ENCODE data around the gene CRYGC. TPM values are rescaled to one million over a fixed set of nuclear protein-coding genes. Genes with fewer than 3 reads are reported as not detected.
"Not testable (repeated sequence)": the region's sequence is repeated elsewhere in the genome, so short reads cannot be mapped to it uniquely, and the experiment has no call there.

CRYGC gene
- total RNA-seq, 1 experiment from 2014 or later, result not detected

DNA sequence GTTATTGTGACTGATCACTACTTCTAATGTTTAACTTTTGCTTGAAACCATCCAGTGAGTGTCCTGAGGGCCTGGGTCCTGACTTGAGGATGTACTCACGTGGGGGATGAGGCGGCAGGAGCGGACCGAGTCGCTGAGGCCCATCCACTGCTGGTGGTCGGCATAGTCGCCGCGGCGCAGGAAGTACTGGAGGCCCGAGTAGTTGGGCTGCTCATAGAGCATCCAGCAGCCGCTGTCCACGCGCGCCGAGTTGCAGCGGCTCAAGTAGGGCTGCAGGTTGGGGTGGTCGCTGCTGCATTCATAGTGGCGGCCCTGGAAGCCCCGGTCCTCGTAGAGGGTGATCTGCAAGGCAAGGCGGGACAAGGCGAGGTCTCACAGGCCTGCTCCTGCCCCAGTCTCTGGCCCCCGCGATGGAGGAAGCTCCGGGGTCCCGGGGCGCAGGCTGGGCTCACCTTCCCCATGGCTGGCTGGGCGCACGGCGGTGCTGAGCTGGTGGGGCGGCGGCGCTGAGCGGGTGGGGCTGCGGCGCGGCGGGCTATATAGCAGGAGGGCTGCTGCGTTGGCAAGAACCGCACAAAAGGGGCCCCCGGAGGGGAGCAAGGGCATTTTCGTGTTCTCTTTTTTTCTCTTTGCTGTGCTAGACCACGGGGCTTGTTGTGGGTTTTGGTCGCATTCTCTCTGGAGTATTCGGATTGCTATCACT, 5.5 kb downstream of the CRYGC start, which contains the start of gene CRYGD:
Gene CRYGD (minus strand): TSS at position 512 of the 703 bp plus-strand sequence. CDS start 51 bp downstream, at position 461.
- H3K36me3 ChIP-seq (replicated peaks; ENCODE audit: control insufficient read depth, insufficient read depth, low read length); H3K27me3 ChIP-seq (ENCODE audit: control insufficient read depth, insufficient read depth, low read length); DNase-seq: not testable (repeated sequence)
- H3K4me3 ChIP-seq (ENCODE audit: insufficient read depth, low read depth, low read length), result peak within 1 kb of the TSS; percentile 37

DNA sequence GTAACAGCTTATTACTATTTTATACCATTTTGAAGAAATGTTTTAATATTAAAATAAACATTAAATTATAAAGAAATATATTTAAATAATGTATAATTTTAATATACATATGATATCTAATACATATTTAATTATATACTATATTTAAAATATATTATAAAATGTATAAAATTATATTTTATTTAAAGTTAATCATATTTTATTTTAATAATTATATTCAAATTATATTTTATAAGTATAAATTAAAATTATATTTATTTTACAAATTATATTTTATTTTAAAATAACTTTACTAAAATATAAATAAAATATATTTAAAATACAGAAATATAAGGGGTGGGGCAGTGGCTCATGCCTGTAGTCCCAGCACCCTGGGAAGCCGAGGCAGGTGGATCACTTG, 7.4 kb downstream of the CRYGC start:
- DNase-seq, result no peak
- H3K4me3 ChIP-seq (ENCODE audit: insufficient read depth, low read depth, low read length), result no peak overlapping the region
- no peaks in the 10 kb centered on the region for H3K36me3 ChIP-seq (replicated peaks; ENCODE audit: control insufficient read depth, insufficient read depth, low read length)
- H3K27me3 ChIP-seq (ENCODE audit: control insufficient read depth, insufficient read depth, low read length), result no peaks in the 10 kb centered on the region; the same call in 1 of the 2 replicates

DNA sequence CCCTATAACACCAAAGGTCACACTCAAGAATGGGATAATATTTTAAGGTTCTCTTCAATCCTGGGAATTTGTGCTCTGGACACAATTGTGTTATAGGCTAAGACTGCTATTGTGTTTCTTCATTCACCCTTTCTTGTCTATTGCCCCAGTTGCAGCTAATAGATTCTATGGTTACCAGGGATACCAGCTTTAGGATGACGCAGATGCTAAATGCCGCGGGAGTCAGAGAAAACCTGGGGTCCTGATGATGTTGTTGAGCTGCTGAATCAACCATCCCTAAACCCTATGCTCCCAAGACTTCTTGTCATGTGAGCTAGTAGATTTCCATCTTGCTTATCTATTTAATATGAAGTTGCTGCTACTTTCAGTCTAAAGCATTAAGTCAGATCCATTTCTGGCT, 10.7 kb downstream of the CRYGC start:
- H3K27me3 ChIP-seq (ENCODE audit: control insufficient read depth, insufficient read depth, low read length), result no peaks in the 10 kb centered on the region; the same call in 1 of the 2 replicates
- no peaks in the 10 kb centered on the region for H3K36me3 ChIP-seq (replicated peaks; ENCODE audit: control insufficient read depth, insufficient read depth, low read length)
- no peak for DNase-seq
- no peak overlapping the region for H3K4me3 ChIP-seq (ENCODE audit: insufficient read depth, low read depth, low read length)

DNA sequence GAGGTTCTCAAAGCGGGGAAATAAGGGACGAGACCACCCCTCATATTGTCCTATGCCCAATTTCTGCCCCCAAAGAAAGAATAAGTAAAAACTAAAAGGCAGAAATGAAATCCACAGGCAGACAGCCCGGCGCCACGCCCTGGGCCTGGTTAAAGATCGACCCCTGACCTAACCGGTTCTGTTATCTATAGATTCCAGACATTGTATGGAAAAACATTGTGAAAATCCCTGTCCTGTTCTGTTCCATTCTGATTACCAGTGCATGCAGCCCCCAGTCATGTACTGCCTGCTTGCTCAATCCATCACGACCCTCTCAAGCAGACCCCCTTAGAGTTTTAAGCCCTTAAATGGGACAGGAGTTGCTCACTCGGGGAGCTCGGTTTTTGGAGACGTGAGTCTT, 12.2 kb downstream of the CRYGC start:
- H3K27me3 ChIP-seq (ENCODE audit: control insufficient read depth, insufficient read depth, low read length); DNase-seq: not testable (repeated sequence)

DNA sequence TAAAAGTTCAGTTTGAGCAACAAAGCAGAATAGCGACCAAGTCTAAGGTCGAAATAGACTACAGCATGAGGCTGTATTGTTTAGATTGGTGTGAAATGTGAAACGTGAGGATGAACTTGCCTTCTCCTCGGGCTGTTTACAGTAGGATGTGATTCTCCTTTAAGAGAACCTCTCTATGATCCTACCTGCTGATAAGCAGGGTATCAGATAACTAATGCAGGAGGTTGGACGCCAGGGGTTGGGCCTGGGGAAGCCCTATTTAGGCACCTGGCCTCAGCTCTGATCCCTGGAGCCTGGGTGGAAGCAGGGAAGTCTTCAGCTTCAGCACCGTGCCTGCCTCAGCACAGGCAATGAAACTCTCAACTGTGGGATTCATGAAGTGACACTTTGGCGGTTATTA, 16.7 kb downstream of the CRYGC start:
- Histone ChIP-seq H3K36me3 (replicated peaks; ENCODE audit: control insufficient read depth, insufficient read depth, low read length) (no peaks in the 10 kb centered on the region), H3K4me3 (ENCODE audit: insufficient read depth, low read depth, low read length) (no peak overlapping the region), H3K27me3 (ENCODE audit: control insufficient read depth, insufficient read depth, low read length) (no peaks in the 10 kb centered on the region)
- peak; percentile 82 for DNase-seq

More for the DNA sequence above, 12.2 kb downstream of the CRYGC start:
- not testable (repeated sequence) for H3K36me3 ChIP-seq (replicated peaks; ENCODE audit: control insufficient read depth, insufficient read depth, low read length); H3K4me3 ChIP-seq (ENCODE audit: insufficient read depth, low read depth, low read length)

DNA sequence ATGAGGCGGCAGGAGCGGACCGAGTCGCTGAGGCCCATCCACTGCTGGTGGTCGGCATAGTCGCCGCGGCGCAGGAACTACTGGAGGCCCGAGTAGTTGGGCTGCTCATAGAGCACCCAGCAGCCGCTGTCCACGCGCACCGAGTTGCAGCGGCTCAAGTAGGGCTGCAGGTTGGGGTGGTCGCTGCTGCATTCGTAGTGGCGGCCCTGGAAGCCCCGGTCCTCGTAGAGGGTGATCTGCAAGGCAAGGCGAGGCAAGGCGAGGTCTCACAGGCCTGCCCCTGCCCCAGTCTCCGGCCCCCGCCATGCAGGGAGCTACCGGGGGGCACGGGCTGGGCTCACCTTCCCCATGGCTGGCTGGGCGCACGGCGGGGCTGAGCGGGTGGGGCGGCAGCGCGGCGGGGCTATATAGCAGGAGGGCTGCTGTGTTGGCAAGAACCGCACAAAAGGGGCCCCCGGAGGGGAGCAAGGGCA, 17.3 kb downstream of the CRYGC start:
- not testable (repeated sequence) for H3K36me3 ChIP-seq (replicated peaks; ENCODE audit: control insufficient read depth, insufficient read depth, low read length); H3K27me3 ChIP-seq (ENCODE audit: control insufficient read depth, insufficient read depth, low read length)
- DNase-seq, result peak; percentile 59
- peak overlapping the region; percentile 12 for H3K4me3 ChIP-seq (ENCODE audit: insufficient read depth, low read depth, low read length)

DNA sequence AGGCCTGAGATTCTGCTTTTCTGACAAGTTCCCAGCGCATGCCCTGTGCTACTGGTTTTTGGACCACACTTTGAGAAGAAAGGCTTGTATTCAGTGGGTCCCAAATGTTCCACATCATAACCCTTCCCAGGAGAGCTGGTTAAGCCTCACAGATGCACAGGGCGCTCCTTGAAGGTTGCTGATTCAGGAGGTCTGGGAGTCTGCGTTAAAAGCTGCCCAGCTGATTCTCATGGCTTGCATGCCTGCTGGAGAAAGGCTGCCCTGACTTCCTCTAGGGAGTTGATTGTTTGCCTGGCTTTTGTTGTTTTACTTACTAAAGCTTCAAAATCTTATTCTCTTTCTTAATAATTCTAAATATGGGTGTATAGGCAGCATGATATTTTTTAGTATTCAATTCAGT, 26.0 kb downstream of the CRYGC start:
- Histone ChIP-seq H3K36me3 (replicated peaks; ENCODE audit: control insufficient read depth, insufficient read depth, low read length) (no peaks in the 10 kb centered on the region), H3K4me3 (ENCODE audit: insufficient read depth, low read depth, low read length) (no peak overlapping the region), H3K27me3 (ENCODE audit: control insufficient read depth, insufficient read depth, low read length) (no peaks in the 10 kb centered on the region)
- peak; percentile 35 for DNase-seq

DNA sequence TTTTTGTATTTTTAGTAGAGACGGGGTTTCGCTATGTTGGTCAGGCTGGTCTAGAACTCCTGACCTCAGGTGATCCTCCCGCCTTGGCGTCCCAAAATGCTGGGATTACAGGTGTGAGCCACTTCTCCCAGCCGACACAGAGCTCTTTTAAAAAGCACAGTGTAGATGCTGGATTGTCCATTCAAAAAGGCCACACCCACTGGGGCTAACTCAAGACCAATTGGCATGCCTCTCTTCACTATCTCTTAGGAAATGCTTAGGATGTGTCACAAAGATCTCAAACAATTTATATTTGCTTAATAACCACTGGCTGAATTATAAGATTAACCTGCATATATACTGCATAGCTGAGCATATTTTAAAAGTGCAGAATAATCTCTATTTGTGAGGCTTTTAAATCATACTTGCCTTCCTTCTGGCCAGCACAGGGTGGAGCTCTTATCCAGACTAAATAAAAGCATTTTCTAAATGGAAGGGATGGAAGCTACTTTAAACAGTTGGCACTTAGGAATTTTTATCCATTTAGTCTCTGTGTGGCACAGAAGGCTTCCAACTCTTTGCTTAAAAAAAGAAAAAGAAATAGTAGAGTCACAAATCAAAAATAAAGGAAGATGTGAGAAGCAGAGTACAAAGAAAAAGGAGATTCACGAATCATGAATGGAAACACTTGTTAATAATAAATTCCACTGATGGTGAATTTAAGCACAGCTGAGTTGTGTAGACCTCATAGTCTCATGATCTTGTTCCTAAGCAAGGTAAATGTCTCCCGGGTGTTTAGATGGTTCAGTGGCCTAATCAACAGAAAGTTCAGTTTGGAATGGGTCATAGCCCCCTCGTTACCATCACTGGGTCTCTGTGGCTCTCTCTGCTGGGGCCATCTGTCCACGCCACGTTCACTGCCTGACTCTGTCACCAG, 27.7 kb downstream of the CRYGC start:
- Histone ChIP-seq H3K36me3 (replicated peaks; ENCODE audit: control insufficient read depth, insufficient read depth, low read length) (no peaks in the 10 kb centered on the region), H3K27me3 (ENCODE audit: control insufficient read depth, insufficient read depth, low read length) (no peaks in the 10 kb centered on the region), H3K4me3 (ENCODE audit: insufficient read depth, low read depth, low read length) (no peak overlapping the region)
- DNase-seq, result peak; percentile 46

DNA sequence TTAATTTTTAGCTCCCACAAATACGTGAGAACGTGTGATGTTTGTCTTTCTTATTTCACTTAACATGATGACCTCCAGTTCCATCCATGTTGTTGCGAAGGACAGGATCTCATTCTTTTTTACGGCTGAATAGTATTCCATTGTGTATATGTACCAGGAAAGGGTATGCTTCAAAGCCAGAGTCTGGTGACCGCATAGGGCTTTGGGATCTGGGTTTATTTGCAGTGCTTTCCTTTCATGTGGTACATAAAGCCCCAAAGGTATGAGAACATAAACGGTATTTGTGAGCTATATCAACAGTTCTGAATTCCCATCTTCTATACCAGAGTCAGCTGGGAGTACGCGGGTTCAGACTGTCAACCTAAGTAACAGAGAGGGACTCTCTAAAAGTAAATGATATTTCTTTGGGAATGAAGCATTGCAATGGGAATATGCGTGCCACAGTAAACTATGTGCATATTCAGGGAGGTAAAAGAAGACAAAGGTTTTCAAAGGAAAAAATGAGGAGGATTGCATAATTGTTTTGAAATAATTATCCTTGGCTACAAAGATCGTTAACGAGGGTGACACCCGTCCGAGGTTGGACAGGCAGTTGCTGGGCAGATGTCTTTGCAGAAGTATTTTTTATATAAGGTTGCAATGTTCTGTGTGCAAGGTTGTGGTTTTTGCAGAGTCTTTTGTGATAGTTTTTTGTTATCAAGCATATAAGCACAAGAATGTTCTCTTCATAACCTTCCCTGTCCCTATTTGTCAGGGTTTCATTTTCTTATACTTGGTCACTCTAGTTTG, 29.8 kb downstream of the CRYGC start:
- no peak for DNase-seq
- Histone ChIP-seq H3K4me3 (ENCODE audit: insufficient read depth, low read depth, low read length) (no peak overlapping the region), H3K36me3 (replicated peaks; ENCODE audit: control insufficient read depth, insufficient read depth, low read length) (no peaks in the 10 kb centered on the region), H3K27me3 (ENCODE audit: control insufficient read depth, insufficient read depth, low read length) (no peaks in the 10 kb centered on the region)

DNA sequence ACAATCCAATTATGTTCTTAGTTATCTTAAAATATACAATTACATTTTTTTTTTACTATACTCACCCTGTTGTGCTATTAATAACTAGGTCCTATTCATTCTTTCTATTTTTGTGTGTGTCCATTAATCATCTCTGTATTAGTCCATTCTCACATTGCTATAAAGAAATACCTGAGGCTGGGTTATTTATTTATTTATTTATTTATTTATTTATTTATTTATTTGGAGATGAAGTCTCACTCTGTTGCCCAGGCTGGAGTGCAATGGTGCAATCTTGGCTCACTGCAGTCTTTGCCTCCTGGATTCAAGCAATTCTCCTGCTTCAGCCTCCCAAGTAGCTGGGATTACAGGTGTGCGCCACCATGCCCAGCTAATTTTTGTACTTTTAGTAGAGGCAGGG, 30.9 kb downstream of the CRYGC start:
- H3K4me3 ChIP-seq (ENCODE audit: insufficient read depth, low read depth, low read length); H3K27me3 ChIP-seq (ENCODE audit: control insufficient read depth, insufficient read depth, low read length); DNase-seq; H3K36me3 ChIP-seq (replicated peaks; ENCODE audit: control insufficient read depth, insufficient read depth, low read length): not testable (repeated sequence)

DNA sequence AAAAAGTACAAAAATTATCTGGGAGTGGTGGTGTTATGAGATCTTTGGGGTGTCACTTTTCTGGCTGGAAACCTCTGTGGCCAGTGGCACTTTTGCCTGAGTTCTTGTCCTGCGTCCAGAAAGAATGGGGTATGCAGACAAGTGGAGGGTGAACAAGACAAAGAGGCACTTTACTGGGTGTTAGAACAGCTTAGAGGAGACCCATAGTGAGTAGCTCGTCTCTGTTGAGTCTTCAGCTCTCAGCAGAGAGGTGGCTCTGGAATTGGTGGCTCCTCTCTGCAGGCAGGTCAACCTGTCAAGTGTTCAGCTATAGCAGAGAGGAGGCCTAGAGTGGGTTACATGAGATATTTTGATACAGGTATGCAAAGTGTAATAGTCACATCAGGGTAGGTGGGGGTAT, 31.4 kb downstream of the CRYGC start:
- Histone ChIP-seq H3K27me3 (ENCODE audit: control insufficient read depth, insufficient read depth, low read length) (no peaks in the 10 kb centered on the region), H3K4me3 (ENCODE audit: insufficient read depth, low read depth, low read length) (no peak overlapping the region), H3K36me3 (replicated peaks; ENCODE audit: control insufficient read depth, insufficient read depth, low read length) (no peaks in the 10 kb centered on the region)
- no peak for DNase-seq

DNA sequence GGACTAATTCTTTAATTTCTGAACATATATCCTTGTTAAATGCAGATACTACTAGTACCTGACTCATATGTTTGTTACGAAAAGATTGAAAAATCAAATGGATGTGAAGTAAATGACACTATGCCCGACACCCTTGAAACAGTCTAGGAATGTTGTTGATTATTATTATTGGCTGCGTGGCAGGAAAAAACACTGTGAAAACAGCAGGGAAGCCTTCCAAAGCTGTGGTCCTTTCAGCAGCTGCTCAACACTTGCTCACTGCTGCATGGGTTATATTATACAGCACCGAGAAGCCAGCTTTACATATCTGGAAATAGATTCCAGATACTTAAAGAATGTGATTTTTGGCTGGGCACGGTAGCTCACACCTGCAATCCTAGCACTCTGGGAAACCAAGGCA, 31.8 kb downstream of the CRYGC start:
- Histone ChIP-seq H3K36me3 (replicated peaks; ENCODE audit: control insufficient read depth, insufficient read depth, low read length) (no peaks in the 10 kb centered on the region), H3K27me3 (ENCODE audit: control insufficient read depth, insufficient read depth, low read length) (no peaks in the 10 kb centered on the region), H3K4me3 (ENCODE audit: insufficient read depth, low read depth, low read length) (no peak overlapping the region)
- no peak for DNase-seq

DNA sequence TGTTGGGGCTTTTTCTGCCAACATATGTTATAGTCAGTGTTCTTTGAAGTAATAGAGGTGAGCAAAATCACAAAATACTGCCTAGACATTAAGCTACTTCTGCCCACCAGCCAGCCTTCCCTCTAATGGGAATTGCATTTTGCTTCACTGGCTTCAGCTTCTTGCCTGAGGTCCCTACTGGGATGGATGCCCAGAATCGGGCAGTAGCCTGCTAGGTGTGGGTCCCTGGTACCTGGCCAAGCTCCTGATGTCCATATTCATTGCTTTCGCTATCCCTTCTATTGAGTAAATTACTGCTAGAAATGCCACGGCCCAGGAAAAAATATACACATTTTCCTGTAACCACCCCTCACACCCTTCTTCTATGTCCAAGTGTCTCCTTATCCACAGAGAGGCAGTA, 32.3 kb downstream of the CRYGC start:
- Histone ChIP-seq H3K36me3 (replicated peaks; ENCODE audit: control insufficient read depth, insufficient read depth, low read length) (no peaks in the 10 kb centered on the region), H3K27me3 (ENCODE audit: control insufficient read depth, insufficient read depth, low read length) (no peaks in the 10 kb centered on the region), H3K4me3 (ENCODE audit: insufficient read depth, low read depth, low read length) (no peak overlapping the region)
- DNase-seq, result no peak

DNA sequence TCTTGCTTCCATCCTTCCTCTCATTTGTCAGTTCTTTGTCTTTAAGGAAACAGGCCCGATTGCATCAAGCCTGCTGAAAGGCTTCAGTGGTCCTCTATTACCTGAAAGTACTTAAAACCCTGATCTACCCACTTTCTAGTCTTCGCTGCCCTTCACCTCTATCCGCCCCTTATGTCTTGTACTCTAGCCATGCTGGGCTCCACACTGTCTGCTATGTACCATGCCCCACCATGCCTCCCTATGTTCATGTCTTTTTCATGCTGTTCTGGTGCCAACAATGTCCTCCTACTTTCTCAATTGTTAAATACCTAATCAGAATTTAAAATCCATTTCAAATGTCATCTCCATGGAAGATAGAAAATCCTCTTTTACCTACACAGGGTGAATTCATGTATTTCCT, 33.5 kb downstream of the CRYGC start:
- Histone ChIP-seq H3K4me3 (ENCODE audit: insufficient read depth, low read depth, low read length) (no peak overlapping the region), H3K27me3 (ENCODE audit: control insufficient read depth, insufficient read depth, low read length) (no peaks in the 10 kb centered on the region), H3K36me3 (replicated peaks; ENCODE audit: control insufficient read depth, insufficient read depth, low read length) (no peaks in the 10 kb centered on the region)
- DNase-seq, result no peak
